B cell (primary cell): ENCODE data around the gene PAM16.

ENCODE experiments used
- EZH2 ChIP-seq: IDR thresholded peaks from 2 replicates; pipeline ENCODE4 v1.6.1; 2012; ENCODE audit warnings: borderline replicate concordance, low read depth, mild to moderate bottlenecking, moderate library complexity, low read length; ENCODE audit not compliant: insufficient read depth, poor library complexity, severe bottlenecking
- TF ChIP-seq, protein P1 (sequence below): fragments of 200-600 bp; IDR thresholded peaks from one replicate; pipeline ENCODE4 v1.8.0; 2022; ENCODE audit warnings: antibody characterized with exemption, mild to moderate bottlenecking

DNA sequence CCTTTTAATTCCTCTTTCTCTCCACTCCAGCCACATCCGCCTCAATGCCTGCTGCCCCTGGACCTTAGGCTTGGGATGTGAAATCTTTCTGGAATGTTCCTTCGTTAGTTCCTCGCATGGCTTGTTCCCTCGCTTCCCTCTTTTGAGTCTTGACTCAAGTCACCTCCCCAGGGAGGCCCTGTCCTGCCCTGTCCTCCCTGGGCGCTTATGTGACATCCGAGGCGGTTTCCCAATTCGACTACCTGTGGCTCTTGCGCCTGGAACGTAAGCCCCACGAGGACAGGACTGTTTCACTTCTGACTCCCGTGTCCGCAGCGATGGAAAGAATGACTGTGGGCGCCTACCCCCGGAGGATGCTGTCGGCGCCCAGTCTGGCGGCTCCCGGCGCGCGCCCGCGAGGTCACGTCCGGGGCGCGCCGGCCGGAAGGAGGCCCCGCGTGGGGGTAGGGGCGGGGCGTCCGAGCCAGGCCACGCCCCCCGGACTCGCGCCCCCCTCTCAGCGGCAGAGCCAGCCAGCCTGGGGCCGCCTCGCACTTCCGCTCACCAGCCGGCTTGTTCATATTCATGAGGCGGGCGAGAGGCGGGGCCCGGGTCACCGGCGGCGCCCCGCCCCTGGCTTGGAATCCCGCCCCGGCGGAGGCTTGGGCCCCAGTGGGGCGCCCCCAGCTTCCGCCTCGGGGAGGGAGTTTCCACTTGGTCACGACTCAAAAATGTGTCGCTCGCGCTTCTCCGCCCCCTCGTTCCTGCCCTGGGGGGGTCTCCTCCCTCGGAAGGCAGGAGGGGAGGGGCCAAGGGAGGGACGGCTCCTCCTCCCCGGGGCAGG is 43.7 kb downstream of the PAM16 start:
- TF ChIP-seq, protein P1, sequence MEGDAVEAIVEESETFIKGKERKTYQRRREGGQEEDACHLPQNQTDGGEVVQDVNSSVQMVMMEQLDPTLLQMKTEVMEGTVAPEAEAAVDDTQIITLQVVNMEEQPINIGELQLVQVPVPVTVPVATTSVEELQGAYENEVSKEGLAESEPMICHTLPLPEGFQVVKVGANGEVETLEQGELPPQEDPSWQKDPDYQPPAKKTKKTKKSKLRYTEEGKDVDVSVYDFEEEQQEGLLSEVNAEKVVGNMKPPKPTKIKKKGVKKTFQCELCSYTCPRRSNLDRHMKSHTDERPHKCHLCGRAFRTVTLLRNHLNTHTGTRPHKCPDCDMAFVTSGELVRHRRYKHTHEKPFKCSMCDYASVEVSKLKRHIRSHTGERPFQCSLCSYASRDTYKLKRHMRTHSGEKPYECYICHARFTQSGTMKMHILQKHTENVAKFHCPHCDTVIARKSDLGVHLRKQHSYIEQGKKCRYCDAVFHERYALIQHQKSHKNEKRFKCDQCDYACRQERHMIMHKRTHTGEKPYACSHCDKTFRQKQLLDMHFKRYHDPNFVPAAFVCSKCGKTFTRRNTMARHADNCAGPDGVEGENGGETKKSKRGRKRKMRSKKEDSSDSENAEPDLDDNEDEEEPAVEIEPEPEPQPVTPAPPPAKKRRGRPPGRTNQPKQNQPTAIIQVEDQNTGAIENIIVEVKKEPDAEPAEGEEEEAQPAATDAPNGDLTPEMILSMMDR, result no peak
- TF ChIP-seq EZH2, result no peak
